Heart left ventricle (tissue), 13 donors: Measurements from ENCODE around the gene TRIM6.

ENCODE experiments used
- CTCF ChIP-seq, 12 donors: fragments of 200-600 bp; sonication (generic) in 4 of 12; IDR thresholded peaks; one replicate each; pipeline versions ENCODE4 v1.5.0 to v1.8.0; 2018 to 2022; ENCODE audit warnings: antibody characterized with exemption in 12 of 12, mild to moderate bottlenecking in 5 of 12
- POLR2A ChIP-seq, 2 donors: fragments of 450-650 bp; IDR thresholded peaks; one replicate each; pipeline ENCODE4 v1.6.1; 2017; ENCODE audit warnings: antibody characterized with exemption in 2 of 2, mild to moderate bottlenecking in 2 of 2, moderate library complexity in 2 of 2
- donor health status: ischemic (EF 13 %, LVEDD 7.1; RV severe dilation, severe dysfunction).
- donor health status: DM: no; HTN: yes; CAD: no.
- donor health status: DM: no; HTN: no; CAD: no.
- donor health status: ischemic (EF 25% LVEDD 6.9; RV normal size, moderate dysfunction).
- donor health status: ischemic (EF 25% LVEDD 5.7; RV mildly dilated, moderate dysfunction).
- donor health status: ischemic (EF 35%, LVEDD 5.7; RV mildly dilated, moderate dysfunction).
- donor health status: nonischemic (EF 11% LVEDD 7.7; RV severe dilation, severe dysfunction).
- donor health status: DM: yes; HTN: yes; CAD: no.
- donor health status: PGD.
- donor health status: ischemic (EF 29% LVEDD 5.4; RV normal size, mild dysfunction).
- donor health status: nonischemic (EF 23%, LVEDD 6.1; RV moderate dilation, normal function).

- TF ChIP-seq POLR2A (IDR thresholded peaks at IDR 0.05) (no peak), CTCF (IDR thresholded peaks at IDR 0.05) (no peak)
Observed at GRCh38 chr11:5655474-5655873, 59.0 kb downstream of the TRIM6 start.
